GM23248 (cell line): ENCODE measurements around the gene SLC11A1. TPM values are rescaled to one million over a fixed set of nuclear protein-coding genes. Genes with fewer than 3 reads are reported as not detected.

Experiments used
- DNase-seq: peaks from one replicate; pipeline ENCODE4 v3.0.0-alpha.2; 2015
- H2AFZ ChIP-seq: fragments of 200-600 bp; sonication (generic); 2 replicates; pipeline ENCODE4 v1.6.1; 2016; ENCODE audit warnings: antibody characterized with exemption
- H3F3A ChIP-seq: fragments of 200-600 bp; sonication (generic); 2 replicates; pipeline ENCODE4 v1.6.1; 2016; ENCODE audit warnings: mild to moderate bottlenecking, antibody characterized with exemption, mixed run types; ENCODE audit not compliant: insufficient read depth
- H3K27ac ChIP-seq: fragments of 200-600 bp; sonication (generic); 2 replicates; pipeline ENCODE4 v1.5.1; 2016; ENCODE audit warnings: mild to moderate bottlenecking
- H3K27me3 ChIP-seq: fragments of 200-600 bp; sonication (generic); replicated peaks from 2 replicates; pipeline ENCODE4 v1.6.1; 2016; ENCODE audit warnings: mild to moderate bottlenecking; ENCODE audit not compliant: insufficient read depth
- H3K36me3 ChIP-seq: fragments of 200-600 bp; sonication (generic); 2 replicates; pipeline ENCODE4 v1.6.1; 2016; ENCODE audit warnings: low read depth, mild to moderate bottlenecking
- H3K4me1 ChIP-seq: fragments of 200-600 bp; sonication (generic); 2 replicates; pipeline ENCODE4 v1.6.1; 2016; ENCODE audit warnings: mild to moderate bottlenecking; ENCODE audit not compliant: insufficient read depth
- H3K4me2 ChIP-seq: fragments of 200-600 bp; sonication (generic); one replicate; pipeline ENCODE4 v1.6.1; 2016; ENCODE audit warnings: mild to moderate bottlenecking; ENCODE audit not compliant: unreplicated experiment
- H3K4me3 ChIP-seq: fragments of 200-600 bp; sonication (generic); 2 replicates; pipeline ENCODE4 v1.5.1; 2016; ENCODE audit warnings: mild to moderate bottlenecking
- H3K79me2 ChIP-seq: fragments of 200-600 bp; sonication (generic); 2 replicates; pipeline ENCODE4 v1.6.1; 2016; ENCODE audit warnings: mild to moderate bottlenecking; ENCODE audit not compliant: insufficient read depth
- H3K9ac ChIP-seq: fragments of 200-600 bp; sonication (generic); 2 replicates; pipeline ENCODE4 v1.6.1; 2016; ENCODE audit warnings: mild to moderate bottlenecking
- H3K9me2 ChIP-seq: fragments of 200-600 bp; sonication (generic); 2 replicates; pipeline ENCODE4 v1.6.1; 2016; ENCODE audit warnings: mixed run types, mild to moderate bottlenecking, moderate library complexity; ENCODE audit not compliant: insufficient read depth
- H3K9me3 ChIP-seq: fragments of 200-600 bp; sonication (generic); one replicate; pipeline ENCODE4 v1.6.1; 2017; ENCODE audit warnings: low read depth
- H4K20me1 ChIP-seq: fragments of 200-600 bp; sonication (generic); 2 replicates; pipeline ENCODE4 v1.6.0; 2016; ENCODE audit not compliant: insufficient read depth
- EZH2 ChIP-seq: fragments of 200-600 bp; sonication (generic); IDR thresholded peaks from 2 replicates; pipeline ENCODE4 v1.6.1; 2018; ENCODE audit warnings: antibody characterized with exemption, mild to moderate bottlenecking; ENCODE audit not compliant: insufficient read depth, poor library complexity, severe bottlenecking
- EZH2phosphoT487 ChIP-seq: fragments of 200-600 bp; sonication (generic); IDR thresholded peaks from 2 replicates; pipeline ENCODE4 v1.6.1; 2018; ENCODE audit warnings: antibody characterized with exemption, moderate library complexity, mild to moderate bottlenecking, low read depth; ENCODE audit not compliant: insufficient read depth
- WGBS, 2 experiments: methylation state at CpG; one replicate each; pipeline ENCODE4 v1.1.6; 2015 to 2017; ENCODE audit warnings: low lambda C conversion rate in 2 of 2, low coverage in 1 of 2; ENCODE audit errors: missing lambda C conversion rate in 2 of 2; 5-methylcytosine and 5-hydroxymethylcytosine counted together
- in situ Hi-C: fragments of 300-500 bp; cut with MboI; formaldehyde crosslinking; loops from 2 replicates; pipeline ENCODE4 v1.15.0; 2020
- polyA plus RNA-seq: library from polyadenylated mRNA; unstranded; fragments of >200 nt; fragmentation: Nextera tagmentation; extraction: Ambion mirVana; gene quantifications from 2 replicates; pipeline ENCODE4 v1.2.1, GENCODE V29; 2016
- total RNA-seq: library from RNA; depleted of rRNA; stranded (reverse); fragments of >200 nt; shearing (Covaris generic); gene quantifications from 2 replicates; pipeline ENCODE4 v1.2.3, GENCODE V29; 2014

Gene SLC11A1
- total and polyA plus RNA-seq, 2 experiments from 2014 or later: 0.16 TPM; not detected in 1

GRCh38 chr2:218428846-218429558, 46.9 kb downstream of the SLC11A1 start:
- H3K4me1 ChIP-seq: no peaks in the 10 kb centered on the region
- in situ Hi-C loops: no loop called here
- no peak overlapping the region for H3K27ac ChIP-seq

GRCh38 chr2:218429911-218430692, 48.0 kb downstream of the SLC11A1 start:
- in situ Hi-C loops: no loop called here
- H2AFZ ChIP-seq: no peak overlapping the region
- H3K4me3 ChIP-seq: no peak overlapping the region
- no peaks in the 10 kb centered on the region for H4K20me1 ChIP-seq
- no peak overlapping the region for H3K4me2 ChIP-seq
- no peaks in the 10 kb centered on the region for H3K4me1 ChIP-seq
- no peak overlapping the region for H3K9ac ChIP-seq
- no peak overlapping the region for H3K27ac ChIP-seq
- H3F3A ChIP-seq: no peaks in the 10 kb centered on the region
- H3K36me3 ChIP-seq: no peaks in the 10 kb centered on the region
- no peaks in the 10 kb centered on the region for H3K9me3 ChIP-seq
- H3K79me2 ChIP-seq: no peaks in the 10 kb centered on the region
- TF ChIP-seq EZH2phosphoT487 (no peak), EZH2 (no peak)
- no peaks in the 10 kb centered on the region for H3K9me2 ChIP-seq
- no peak for DNase-seq
- H3K27me3 ChIP-seq: no peaks in the 10 kb centered on the region; the same call in 1 of the 2 replicates
- 58 to 79% methylated on average over 6 to 9 of the region's 9 CpGs for WGBS, 2 experiments

More at GRCh38 chr2:218428846-218429558, 46.9 kb downstream of the SLC11A1 start:
- Histone ChIP-seq H2AFZ (no peak overlapping the region), H3K4me2 (no peak overlapping the region), H3K79me2 (no peaks in the 10 kb centered on the region), H4K20me1 (no peaks in the 10 kb centered on the region), H3K9me3 (no peaks in the 10 kb centered on the region), H3K9me2 (no peaks in the 10 kb centered on the region), H3K36me3 (no peaks in the 10 kb centered on the region), H3K27me3 (no peaks in the 10 kb centered on the region; the same call in 1 of the 2 replicates), H3K9ac (no peak overlapping the region), H3F3A (no peaks in the 10 kb centered on the region), H3K4me3 (no peak overlapping the region)
- no peak for DNase-seq
- no peak for TF ChIP-seq EZH2
- TF ChIP-seq EZH2phosphoT487: no peak
- 89 to 90% methylated on average over 21 to 24 of the region's 24 CpGs for WGBS, 2 experiments

GRCh38 chr2:218430721-218431120, 48.6 kb downstream of the SLC11A1 start:
- H2AFZ ChIP-seq: no peak overlapping the region
- no peaks in the 10 kb centered on the region; the same call in 1 of the 2 replicates for H3K27me3 ChIP-seq
- no peaks in the 10 kb centered on the region for H3K9me3 ChIP-seq
- H3K9ac ChIP-seq: no peak overlapping the region
- no peaks in the 10 kb centered on the region for H4K20me1 ChIP-seq
- H3K36me3 ChIP-seq: no peaks in the 10 kb centered on the region
- WGBS, 2 experiments: 65 to 68% methylated on average over 11 of the region's 11 CpGs
- in situ Hi-C loops: no loop called here
- H3K4me1 ChIP-seq: no peaks in the 10 kb centered on the region
- DNase-seq: no peak
- H3K4me3 ChIP-seq: no peak overlapping the region
- no peak for TF ChIP-seq EZH2
- no peak for TF ChIP-seq EZH2phosphoT487
- H3K79me2 ChIP-seq: no peaks in the 10 kb centered on the region
- H3K27ac ChIP-seq: no peak overlapping the region
- H3F3A ChIP-seq: no peaks in the 10 kb centered on the region
- no peak overlapping the region for H3K4me2 ChIP-seq
- no peaks in the 10 kb centered on the region for H3K9me2 ChIP-seq

- 74 to 76% methylated on average over 10 of the region's 10 CpGs for WGBS, 2 experiments
- DNase-seq: no peak
- Histone ChIP-seq H3K9ac (no peak overlapping the region), H4K20me1 (no peaks in the 10 kb centered on the region), H2AFZ (no peak overlapping the region), H3K36me3 (no peaks in the 10 kb centered on the region), H3F3A (no peaks in the 10 kb centered on the region), H3K27ac (no peak overlapping the region), H3K79me2 (no peaks in the 10 kb centered on the region), H3K4me2 (no peak overlapping the region), H3K4me1 (no peaks in the 10 kb centered on the region), H3K27me3 (no peaks in the 10 kb centered on the region; the same call in 1 of the 2 replicates), H3K9me2 (no peaks in the 10 kb centered on the region), H3K9me3 (no peaks in the 10 kb centered on the region), H3K4me3 (no peak overlapping the region)
- in situ Hi-C loops: no loop called here
- TF ChIP-seq EZH2 (no peak), EZH2phosphoT487 (no peak)
Observed at GRCh38 chr2:218431878-218432277, 49.8 kb downstream of the SLC11A1 start.
